Lower lobe of right lung (tissue), 2 donors: Measurements from ENCODE around the gene MDM2. TPM values are rescaled to one million over a fixed set of nuclear protein-coding genes. Genes with fewer than 3 reads are reported as not detected.
A peak's percentile ranks its signal among the peaks of the same experiment; 100 is the strongest.

Experiments used
- ATAC-seq, 2 donors: fragments of 200-7000 bp; cut with Tn5 transposase; one replicate each; pipeline ENCODE4 v1.9.1; 2020 to 2022; ENCODE audit warnings: mild to moderate bottlenecking in 2 of 2, moderate library complexity in 2 of 2
- DNase-seq: peaks from one replicate; pipeline ENCODE4 v3.0.0-alpha.2; 2020
- H3K27ac ChIP-seq: fragments of 200-600 bp; one replicate; pipeline ENCODE4 v1.8.0; 2022
- H3K27me3 ChIP-seq: fragments of 200-600 bp; one replicate; pipeline ENCODE4 v1.8.0; 2022; ENCODE audit warnings: low read depth
- H3K36me3 ChIP-seq: fragments of 200-600 bp; one replicate; pipeline ENCODE4 v1.8.0; 2022; ENCODE audit warnings: mild to moderate bottlenecking
- H3K4me1 ChIP-seq: fragments of 200-600 bp; one replicate; pipeline ENCODE4 v1.8.0; 2022
- H3K4me3 ChIP-seq: fragments of 200-600 bp; one replicate; pipeline ENCODE4 v1.8.0; 2022; ENCODE audit warnings: mild to moderate bottlenecking
- H3K9me3 ChIP-seq: fragments of 200-600 bp; one replicate; pipeline ENCODE4 v1.8.0; 2022
- CTCF ChIP-seq: fragments of 200-600 bp; IDR thresholded peaks from one replicate; pipeline ENCODE4 v1.8.0; 2022; ENCODE audit warnings: antibody characterized with exemption, mild to moderate bottlenecking
- intact Hi-C: fragments of 100-400 bp; cut with DNase I; formaldehyde crosslinking; loops from one replicate; pipeline ENCODE4 v1.11.0; 2022
- total RNA-seq: library from RNA; stranded (reverse); fragmentation: NEBNext Ultra II Directional; extraction: Animal tissue kit (Norgen Biotek cat#: 25700); gene quantifications from one replicate; pipeline ENCODE4 v1.2.1, GENCODE V29; 2021
- donor health status: DM: no; HTN: yes; CAD: no; lungs with severe emphysema.

MDM2 gene
- total RNA-seq, 1 donor from 2014 or later, result 136 TPM

- intact Hi-C loops, result no loop called here
- DNase-seq, result no peak
- H3K27ac ChIP-seq, result no peak overlapping the region
- TF ChIP-seq CTCF, result no peak
- no peak for ATAC-seq
- H3K9me3 ChIP-seq, result no peaks in the 10 kb centered on the region
- peaks cover 20% of the 10 kb centered on the region for H3K4me1 ChIP-seq
- H3K36me3 ChIP-seq, result peaks cover 14% of the 10 kb centered on the region
- H3K4me3 ChIP-seq, result no peak overlapping the region
- H3K27me3 ChIP-seq, result no peaks in the 10 kb centered on the region
These were observed 85.2 kb downstream of the MDM2 start for GRCh38 chr12:68893201-68893600.

GRCh38 chr12:68893741-68894140, 85.8 kb downstream of the MDM2 start:
- no peak for TF ChIP-seq CTCF
- no peak overlapping the region for H3K27ac ChIP-seq
- peaks cover 25% of the 10 kb centered on the region for H3K4me1 ChIP-seq
- DNase-seq, result no peak
- no peaks in the 10 kb centered on the region for H3K9me3 ChIP-seq
- peaks cover 14% of the 10 kb centered on the region for H3K36me3 ChIP-seq
- ATAC-seq, result no peak
- no peaks in the 10 kb centered on the region for H3K27me3 ChIP-seq
- intact Hi-C loops, result no loop called here
- H3K4me3 ChIP-seq, result no peak overlapping the region

GRCh38 chr12:68894276-68894855, 86.4 kb downstream of the MDM2 start:
- H3K9me3 ChIP-seq, result no peaks in the 10 kb centered on the region
- peaks cover 26% of the 10 kb centered on the region for H3K4me1 ChIP-seq
- no peaks in the 10 kb centered on the region for H3K27me3 ChIP-seq
- H3K27ac ChIP-seq, result no peak overlapping the region
- H3K36me3 ChIP-seq, result peaks cover 14% of the 10 kb centered on the region
- H3K4me3 ChIP-seq, result no peak overlapping the region
- ATAC-seq (no peak), DNase-seq (no peak)
- no peak for TF ChIP-seq CTCF
- intact Hi-C loops, result no loop called here

- no peak for DNase-seq
- no peak for TF ChIP-seq CTCF
- Histone ChIP-seq H3K9me3 (no peaks in the 10 kb centered on the region), H3K27me3 (no peaks in the 10 kb centered on the region), H3K36me3 (peaks cover 14% of the 10 kb centered on the region), H3K4me3 (no peak overlapping the region), H3K4me1 (peaks cover 30% of the 10 kb centered on the region), H3K27ac (no peak overlapping the region)
- intact Hi-C loops, result no loop called here
- no peak for ATAC-seq
These were observed 89.0 kb downstream of the MDM2 start for GRCh38 chr12:68896881-68897540.

- no peak overlapping the region for H3K4me3 ChIP-seq
- DNase-seq, result peak; percentile 49
- intact Hi-C loops, result no loop called here
- no peak overlapping the region for H3K27ac ChIP-seq
- no peaks in the 10 kb centered on the region for H3K27me3 ChIP-seq
- H3K9me3 ChIP-seq, result no peaks in the 10 kb centered on the region
- H3K4me1 ChIP-seq, result peaks cover 31% of the 10 kb centered on the region
- TF ChIP-seq CTCF, result peak; percentile 34
- H3K36me3 ChIP-seq, result peaks cover 14% of the 10 kb centered on the region
- ATAC-seq, result peak; percentile 63 to 75
These were observed 91.3 kb downstream of the MDM2 start for GRCh38 chr12:68899251-68899771.
